Stimulated activated naive CD4-positive, alpha-beta T cell (primary cell): Measurements from ENCODE around the gene ATP9B.
A peak's percentile ranks its signal among the peaks of the same experiment; 100 is the strongest.
"Not testable (repeated sequence)": the region's sequence is repeated elsewhere in the genome, so short reads cannot be mapped to it uniquely, and the experiment has no call there.

Source experiments
- DNase-seq, 6 experiments: peaks; one replicate each; lab custom pipeline; 2025; lab: John Stamatoyannopoulos, UW

Gene ATP9B

DNA sequence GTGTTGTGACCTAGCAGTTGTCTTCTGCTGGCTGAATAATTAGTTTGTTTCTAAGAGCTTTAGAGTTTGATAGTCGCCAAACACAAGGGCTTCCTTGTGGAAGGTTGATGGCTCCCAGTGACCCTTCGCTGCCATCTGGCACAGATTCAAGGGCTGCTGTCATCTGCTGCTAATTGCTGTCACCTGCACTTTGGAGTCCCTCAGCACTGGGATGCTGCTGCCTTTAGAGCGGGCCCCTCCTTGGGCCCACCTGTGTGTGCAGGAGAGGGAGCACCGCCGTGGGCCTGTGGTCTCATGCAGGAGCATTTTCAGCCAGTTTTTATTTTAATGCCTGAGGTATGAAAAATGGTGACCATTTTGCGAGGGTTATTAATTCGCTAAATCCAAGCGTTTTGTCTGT lies 172.6 kb downstream of the ATP9B start:
- DNase-seq: no peak

DNA sequence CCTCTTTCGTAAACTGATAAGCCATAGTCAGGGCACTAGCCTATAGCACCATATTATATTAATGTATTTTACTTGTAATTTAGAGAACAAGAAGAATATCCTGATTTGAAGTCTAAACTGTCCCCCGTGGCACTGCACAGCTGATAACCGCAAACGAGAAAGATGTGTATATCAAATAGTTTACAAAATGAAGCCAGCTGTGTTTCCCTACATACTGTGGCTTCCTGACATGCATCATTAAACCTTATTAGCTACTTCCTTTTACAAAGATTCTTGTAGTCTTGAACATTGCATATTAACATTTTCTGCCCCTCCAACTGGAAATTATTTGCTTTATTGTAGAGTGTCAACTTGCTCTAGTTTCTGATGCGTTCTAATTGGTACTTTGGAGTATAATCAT lies 173.1 kb downstream of the ATP9B start:
- no peak for DNase-seq

DNA sequence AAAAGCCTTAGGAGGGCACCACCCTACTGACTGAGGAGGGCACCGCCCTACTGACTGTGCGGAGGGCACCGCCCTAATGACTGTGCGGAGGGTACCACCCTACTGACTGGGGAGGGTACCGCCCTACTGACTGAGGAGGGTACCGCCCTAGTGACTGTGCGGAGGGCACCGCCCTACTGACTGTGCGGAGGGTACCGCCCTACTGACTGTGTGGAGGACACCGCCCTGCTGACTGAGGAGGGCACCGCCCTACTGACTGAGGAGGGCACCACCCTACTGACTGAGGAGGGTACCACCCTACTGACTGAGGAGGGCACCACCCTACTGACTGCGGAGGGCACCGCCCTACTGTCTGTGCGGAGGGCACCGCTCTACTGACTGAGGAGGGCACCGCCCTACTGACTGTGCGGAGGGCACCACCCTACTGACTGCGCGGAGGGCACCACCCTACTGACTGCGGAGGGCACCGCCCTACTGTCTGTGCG lies 176.4 kb downstream of the ATP9B start:
- DNase-seq: no peak

DNA sequence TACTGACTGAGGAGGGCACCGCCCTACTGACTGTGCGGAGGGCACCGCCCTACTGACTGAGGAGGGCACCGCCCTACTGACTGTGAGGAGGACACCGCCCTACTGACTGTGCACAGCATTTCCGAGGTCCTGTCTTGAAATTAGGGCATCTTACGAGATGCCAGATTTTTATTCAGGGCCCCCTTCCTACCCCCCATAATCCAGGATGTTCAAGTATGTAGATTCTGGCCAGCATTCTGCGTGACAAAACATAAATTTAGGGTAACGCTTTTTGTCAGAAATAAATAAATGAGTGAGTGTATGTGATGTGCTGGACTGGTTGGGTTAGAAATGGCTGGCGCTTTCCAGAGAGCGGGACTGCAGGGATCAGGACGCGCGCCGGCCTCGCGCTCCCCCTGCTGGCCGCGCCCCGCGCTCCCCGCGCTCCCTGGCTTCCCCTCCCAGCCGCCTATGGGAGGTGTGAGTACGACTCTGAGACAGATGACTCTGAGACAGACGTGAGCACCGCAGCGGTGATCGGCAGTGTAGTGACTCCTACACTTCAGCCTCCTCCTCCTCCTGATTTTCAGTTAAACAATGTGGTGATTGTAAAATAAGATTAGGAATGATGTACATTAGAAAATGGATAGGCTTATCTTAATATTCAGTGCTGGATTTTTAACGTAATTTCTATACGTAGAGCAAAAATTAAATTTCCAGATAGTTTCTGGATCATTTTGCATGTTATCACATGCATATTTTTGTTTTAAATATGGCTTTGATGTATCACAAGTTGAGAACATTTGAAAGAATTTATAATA lies 177.3 kb downstream of the ATP9B start:
- peak; percentile 15 to 49 (median 30) for DNase-seq

DNA sequence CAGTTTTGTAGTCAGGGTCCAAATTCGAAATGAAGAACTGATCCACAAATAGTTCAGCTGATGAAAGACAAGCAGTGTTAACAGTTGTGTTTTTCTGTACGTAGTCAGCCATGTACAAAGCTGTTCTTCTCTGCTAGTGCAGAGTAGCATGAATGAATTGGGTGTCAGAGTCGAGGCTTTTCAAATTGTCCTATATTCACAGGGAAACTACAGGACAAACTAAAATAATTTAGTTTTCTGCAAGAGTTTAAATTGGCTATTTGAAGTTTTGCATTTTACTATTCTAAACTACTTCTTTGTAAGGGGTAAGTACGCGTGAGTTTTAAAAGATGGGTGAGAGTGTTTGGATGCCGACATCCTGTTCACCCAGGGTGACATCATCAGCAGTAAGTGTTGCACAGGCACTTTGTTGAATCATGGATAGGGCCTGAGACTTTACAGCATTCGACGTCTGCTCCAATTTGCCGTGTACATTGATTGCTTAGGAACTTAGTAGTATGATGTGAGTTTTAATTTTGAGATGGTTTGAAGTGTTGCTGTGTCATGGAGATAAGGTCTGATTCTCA lies 179.4 kb downstream of the ATP9B start:
- no peak for DNase-seq

DNA sequence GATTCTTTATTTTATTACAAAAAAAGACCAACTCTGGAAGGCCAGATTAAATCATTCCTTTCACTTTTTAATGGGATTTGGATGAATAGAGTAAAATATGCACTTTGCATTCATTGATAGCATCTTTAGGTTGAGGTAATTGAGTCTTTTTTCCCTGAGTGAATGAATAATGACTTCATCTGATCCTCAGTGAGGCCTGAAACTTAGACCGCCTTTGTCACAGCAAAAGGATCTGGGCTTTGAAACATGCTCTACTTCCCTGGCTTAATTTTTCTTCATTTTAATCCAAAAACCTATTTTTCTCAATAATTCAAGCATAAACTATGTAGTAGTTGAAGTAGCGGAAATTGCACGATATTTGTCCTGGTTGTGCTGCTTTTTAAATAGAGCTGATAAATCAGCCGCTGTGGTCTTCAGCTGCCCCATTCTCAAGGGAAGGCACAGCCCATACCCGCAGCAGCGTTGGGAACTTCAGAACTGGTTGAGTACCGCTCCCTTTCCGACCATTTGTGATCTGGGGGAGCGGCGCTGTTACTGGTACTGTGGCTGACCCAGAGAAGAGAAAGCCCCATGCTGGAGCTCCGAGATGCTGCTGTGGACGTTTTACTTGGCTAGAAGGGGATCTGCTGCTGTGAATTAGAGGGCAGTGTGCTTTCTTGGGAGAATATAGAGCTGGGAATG lies 181.2 kb downstream of the ATP9B start:
- no peak for DNase-seq

DNA sequence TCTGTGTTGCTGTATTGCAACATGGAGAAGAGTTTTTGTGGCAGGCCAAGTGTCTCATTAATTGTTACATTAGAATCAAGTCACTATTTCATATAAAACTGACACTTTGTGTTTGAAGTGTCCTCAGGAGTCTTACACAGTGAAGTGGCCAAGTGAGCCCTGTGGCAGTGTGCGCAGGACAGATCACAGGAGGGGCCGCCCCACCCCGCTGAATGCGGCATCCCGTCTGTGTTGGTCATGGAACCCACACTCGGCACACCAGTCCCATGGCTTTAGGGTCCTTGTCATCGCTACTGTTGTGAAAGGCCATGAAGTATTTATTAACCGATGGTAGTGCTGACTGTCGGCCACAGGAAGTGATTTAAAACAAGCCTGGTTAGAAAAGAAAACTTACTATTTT lies 181.8 kb downstream of the ATP9B start:
- DNase-seq: no peak

DNA sequence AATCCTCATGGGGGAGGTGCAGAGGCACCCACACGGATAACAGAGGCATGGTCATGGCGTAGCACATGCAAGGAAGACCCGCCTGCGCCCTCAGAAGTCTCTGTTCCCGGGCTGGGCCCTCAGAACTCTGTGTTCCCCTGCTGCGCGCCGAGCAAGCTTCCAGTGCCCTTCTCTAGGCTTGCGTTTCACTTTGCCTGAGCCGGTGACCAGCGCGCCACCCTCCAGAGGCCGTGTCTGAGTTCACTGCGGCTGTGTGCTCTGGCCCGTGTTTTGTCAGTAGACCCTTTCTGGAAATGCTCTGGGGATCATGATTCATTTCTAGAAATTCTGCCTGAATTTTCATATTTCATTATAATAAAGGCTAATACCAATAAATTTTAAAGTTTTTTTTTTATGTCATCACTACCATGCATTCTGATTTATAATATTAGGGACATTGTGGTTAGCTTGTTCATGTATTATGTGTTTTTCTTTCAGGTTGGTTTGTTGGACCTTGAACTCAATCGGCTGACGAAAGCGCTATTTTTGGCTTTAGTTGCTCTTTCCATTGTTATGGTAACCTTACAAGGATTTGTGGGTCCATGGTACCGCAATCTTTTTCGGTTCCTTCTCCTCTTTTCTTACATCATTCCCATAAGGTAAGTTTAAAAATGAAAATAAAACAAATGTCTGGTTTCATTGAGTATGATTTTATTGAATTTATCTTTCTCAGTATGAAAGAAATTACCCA lies 183.9 kb downstream of the ATP9B start:
- DNase-seq: no peak

DNA sequence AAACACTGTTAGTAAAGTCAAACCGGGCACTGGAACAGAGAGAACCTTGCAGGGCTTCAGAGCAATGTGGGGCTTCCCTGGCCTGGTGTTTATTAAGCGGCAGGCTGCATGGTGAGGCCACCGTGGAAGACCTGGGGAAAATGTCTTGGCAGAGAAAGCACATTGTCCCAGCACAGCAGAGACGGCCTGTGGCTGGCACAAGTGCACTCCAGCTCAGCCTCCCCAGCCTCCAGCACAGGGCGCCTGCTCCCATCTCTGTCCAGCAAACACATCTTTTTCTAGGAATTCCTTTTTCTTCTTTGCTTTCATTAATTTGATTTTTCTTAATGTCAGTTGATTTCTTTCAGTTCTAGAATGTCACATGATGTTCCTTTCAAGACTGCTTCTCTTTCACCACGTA lies 188.3 kb downstream of the ATP9B start:
- DNase-seq: no peak

DNA sequence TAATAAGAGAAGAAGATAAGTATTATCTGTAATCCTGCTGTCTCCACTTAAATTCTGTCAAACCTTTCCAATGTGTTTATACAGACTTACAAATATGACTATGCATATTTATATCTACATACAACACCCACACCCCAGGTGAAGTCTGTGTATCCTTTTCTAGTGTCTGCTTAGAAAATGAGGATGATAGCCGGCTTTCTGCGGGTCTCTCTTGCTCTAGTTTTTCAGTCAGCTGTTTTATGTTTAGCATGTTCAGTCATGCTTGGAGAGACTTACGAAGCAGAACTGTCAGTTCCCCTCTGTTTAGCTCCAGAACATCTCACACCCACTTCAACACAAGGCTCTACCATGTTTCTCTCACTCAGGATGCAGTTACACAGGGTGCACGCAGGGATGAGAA lies 189.3 kb downstream of the ATP9B start:
- no peak for DNase-seq

DNA sequence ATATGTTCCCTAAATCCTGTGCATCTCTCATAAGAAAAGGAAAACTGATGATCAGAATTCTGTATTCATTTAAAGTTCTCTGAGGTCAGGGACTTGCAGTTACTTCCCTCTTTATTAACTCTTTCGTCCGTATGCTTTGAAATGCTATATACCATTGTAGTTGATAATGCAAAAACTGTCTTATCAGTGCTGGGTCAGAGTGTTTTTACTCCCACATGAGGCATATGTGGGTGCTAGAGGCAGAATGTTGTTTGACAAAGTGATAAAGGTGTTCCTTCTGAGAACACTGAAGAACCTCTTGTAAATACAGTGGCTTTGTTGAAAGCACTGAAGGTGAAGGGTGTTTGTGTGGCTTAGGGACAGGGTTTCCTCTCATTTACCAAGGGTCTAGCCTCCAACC lies 190.0 kb downstream of the ATP9B start:
- no peak for DNase-seq

DNA sequence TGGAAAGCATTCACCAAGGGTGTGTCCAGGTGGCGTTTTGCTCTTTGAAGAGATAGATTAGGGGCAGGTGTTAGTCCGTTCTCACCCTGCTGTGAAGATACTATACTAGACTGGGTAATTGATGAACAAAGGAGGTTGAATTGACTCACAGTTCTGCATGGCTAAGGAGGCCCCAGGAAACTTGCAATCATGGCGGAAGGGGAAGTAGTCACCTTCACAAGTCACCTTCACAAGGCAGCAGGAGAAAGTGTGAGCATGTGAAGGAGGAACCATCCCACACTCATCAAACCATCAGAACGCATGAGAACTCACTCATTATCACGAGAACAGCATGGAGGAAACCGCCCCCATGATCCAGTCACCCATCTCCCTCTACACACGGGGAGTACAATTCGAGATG lies 190.8 kb downstream of the ATP9B start:
- no peak for DNase-seq

DNA sequence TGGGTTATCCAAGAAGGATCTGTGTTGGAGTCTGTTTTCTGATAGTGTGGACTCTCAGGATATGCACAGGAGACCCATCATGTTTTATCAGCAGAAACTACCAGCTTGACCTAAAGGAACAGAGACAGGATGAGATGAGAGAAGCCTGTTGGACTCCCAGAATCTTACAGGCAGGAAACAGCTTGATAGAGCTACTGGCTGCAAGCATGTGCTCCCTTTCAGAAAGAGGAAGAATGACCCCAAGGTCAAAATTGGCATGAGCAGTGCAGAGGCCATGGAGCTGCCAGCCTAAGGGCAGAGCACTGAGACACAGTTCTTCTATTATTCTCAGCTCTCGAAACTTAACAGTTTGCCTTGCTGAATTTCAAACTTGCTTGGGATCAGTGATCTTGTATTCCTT lies 191.3 kb downstream of the ATP9B start:
- no peak for DNase-seq

DNA sequence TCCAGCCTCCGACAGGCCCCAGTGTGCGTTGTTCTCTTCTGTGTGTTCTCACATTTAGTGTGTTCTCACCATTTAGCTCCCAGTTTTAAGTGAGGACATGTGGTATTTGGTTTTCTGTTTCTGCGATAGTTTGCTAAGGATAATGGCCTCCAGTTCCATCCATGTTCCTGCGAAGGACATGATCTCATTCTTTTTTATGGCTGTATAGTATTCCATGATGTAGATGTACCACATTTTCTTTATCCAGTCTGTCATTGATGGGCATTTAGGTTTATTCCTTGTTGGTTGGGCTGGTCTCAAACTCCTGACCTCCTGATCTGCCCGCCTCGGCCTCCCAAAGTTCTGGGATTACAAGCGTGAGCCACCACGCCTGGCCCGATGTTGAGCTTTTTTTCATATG lies 195.9 kb downstream of the ATP9B start:
- not testable (repeated sequence) for DNase-seq

DNA sequence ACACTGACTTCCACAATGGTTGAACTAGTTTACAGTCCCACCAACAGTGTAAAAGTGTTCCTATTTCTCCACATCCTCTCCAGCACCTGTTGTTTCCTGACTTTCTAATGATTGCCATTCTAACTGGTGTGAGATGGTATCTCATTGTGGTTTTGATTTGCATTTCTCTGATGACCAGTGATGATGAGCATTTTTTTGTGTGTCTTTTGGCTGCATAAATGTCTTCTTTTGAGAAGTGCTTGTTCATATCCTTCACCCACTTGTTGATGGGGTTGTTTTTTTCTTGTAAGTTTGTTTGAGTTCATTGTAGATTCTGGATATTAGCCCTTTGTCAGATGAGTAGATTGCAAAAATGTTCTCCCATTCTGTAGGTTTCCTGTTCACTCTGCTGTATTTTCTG lies 202.6 kb downstream of the ATP9B start:
- DNase-seq: not testable (repeated sequence)

DNA sequence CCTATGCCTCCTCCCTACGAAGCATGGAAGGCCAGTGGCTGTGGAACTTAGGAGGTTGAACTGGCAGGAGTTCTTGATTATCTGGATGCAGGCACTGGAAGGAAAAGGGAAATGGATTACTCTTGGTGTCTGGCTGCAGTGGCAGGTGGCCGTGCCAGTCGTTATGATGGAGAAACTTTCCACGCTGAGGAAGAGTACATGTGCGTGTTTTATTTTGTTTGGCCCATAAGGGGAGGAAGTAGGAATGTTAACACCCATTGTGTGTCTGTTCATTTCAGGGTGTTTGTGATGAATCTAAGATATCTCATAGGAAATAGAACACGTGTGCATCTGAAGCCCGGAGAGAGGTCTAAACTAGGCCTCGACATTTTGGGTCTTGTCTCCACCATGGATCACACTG lies 203.7 kb downstream of the ATP9B start:
- no peak for DNase-seq

DNA sequence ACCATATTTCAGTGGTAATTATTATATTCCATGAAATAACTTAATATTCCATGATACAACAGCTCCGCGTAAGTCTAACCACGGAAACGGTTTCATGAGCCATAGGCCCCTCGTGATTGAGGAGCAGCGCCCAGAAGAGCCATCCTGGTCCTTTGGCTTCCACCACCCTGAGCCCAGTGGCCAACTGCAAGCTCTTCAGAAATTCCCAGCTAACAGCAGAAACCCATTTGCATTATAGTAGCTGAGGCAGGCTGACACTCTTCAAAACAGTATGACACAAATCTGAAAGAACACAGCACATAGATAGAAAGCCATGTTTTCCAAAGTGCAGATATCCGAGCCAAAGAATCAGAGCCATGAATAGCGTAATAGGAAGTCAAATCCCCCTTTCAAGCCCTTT lies 205.6 kb downstream of the ATP9B start:
- DNase-seq: no peak

DNA sequence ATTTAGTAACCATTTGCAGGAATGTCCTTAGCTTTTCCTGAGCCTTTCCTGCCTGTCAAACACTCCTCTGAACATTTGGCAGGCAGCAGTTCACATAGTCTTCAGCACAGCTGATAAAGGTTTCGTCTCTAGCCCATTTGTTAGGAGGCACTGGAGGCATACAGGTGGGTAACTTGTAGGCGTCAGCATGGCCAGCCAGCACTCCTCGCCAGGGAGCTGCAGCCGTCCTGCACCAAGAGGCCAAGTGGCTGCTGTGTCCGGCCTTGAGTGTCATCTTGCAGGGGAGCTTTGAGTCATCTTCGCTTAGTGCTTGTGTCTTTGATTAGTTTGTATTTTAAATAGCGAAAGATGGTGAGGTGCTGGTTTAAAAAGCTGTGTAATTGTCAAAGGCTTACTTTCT lies 206.3 kb downstream of the ATP9B start:
- no peak for DNase-seq

DNA sequence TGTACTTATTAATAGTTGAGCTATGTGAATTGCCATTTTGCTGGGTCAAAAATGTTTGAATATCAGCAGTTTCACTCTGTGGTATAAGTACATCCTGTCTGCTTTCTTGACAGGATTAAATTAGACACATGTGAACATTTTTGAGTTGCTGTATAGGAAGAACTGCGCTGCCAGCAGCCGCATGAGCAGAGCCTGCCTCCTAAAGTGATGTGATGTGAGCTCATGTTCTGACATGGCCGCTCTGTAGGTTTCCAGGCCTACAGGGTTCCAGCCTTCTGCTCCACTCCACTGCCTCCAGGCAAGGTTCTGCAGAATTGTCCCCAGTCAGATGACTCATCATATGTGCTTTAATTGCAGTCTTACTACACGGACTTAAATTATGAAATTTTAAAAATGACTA lies 206.8 kb downstream of the ATP9B start:
- no peak for DNase-seq

DNA sequence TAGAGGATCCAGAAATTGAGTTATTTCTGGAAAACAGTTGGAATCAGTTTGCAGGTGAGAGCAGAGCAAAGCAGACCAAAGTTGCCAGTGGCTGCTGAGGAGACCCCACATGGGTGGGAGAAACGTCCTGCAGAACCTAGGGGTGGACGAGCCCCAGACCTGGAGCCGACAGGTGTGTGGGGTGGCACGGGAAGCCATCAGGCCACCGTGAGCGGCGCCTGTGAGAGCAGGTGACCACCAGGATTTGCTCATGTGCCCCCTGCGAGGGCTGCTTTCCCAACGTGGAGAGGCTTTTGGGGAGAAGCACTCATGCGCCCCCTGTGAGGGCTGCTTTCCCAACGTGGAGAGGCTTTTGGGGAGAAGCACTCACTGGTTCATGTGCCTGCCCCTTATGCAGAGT lies 209.7 kb downstream of the ATP9B start:
- DNase-seq: no peak

DNA sequence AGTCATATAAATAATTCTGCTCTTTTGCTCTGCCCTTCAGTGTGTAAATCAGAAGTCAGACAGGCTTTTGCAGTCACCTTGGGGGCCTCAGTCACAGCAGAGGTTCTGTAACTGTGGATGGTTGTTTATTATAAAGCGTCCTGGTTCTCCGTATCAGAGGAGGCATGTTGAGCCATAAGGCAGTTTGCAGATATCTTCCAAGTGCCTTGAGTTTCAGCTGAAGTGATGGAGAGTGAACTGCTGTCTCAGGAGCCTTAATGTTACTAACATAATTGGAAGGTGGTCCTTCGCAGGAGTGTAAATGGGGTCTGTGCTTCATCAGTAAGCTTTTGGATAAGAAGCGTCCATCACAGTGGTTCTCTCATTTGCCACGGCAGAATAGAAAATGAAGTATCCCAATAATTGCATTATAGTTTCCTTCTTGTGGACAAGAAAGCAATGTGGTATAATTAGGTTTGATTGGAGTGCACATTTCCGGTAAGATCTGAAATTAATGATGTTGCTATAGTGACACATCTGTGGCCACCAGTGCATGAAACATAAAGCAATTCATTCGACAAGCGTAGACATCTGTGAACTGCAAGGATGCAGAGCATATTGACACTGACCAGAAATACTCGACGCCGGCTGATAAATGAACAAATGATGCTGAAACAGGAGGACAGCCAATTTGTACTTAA lies 214.1 kb downstream of the ATP9B start:
- no peak for DNase-seq

DNA sequence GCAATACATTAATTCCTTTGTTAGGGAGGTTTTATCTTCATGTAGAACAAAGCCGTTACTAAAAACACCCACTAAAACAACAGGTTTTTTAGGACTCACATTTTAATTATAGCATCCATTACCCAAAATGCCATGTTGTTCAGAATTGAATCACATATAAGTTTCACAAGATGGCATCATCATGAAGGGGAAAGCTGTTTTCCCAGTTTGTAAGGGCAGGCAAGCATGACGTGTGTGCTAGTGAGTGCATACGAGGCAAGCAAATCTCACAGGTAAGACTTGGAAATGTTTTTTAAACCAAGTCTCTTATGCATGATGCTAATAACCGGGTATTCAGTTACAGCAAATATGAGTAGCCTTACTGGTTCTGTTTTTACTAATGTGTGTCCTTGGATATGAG lies 214.7 kb downstream of the ATP9B start:
- no peak for DNase-seq
